GM19324 (cell line): ENCODE data around the gene SLC9A7.

ENCODE experiments used
- ATAC-seq: cut with Tn5 transposase; IDR thresholded peaks from one replicate; pipeline ENCODE4 v1.9.1; 2021; ENCODE audit warnings: mild to moderate bottlenecking, moderate library complexity; ENCODE audit not compliant: unreplicated experiment, low FRiP score

SLC9A7 gene

DNA sequence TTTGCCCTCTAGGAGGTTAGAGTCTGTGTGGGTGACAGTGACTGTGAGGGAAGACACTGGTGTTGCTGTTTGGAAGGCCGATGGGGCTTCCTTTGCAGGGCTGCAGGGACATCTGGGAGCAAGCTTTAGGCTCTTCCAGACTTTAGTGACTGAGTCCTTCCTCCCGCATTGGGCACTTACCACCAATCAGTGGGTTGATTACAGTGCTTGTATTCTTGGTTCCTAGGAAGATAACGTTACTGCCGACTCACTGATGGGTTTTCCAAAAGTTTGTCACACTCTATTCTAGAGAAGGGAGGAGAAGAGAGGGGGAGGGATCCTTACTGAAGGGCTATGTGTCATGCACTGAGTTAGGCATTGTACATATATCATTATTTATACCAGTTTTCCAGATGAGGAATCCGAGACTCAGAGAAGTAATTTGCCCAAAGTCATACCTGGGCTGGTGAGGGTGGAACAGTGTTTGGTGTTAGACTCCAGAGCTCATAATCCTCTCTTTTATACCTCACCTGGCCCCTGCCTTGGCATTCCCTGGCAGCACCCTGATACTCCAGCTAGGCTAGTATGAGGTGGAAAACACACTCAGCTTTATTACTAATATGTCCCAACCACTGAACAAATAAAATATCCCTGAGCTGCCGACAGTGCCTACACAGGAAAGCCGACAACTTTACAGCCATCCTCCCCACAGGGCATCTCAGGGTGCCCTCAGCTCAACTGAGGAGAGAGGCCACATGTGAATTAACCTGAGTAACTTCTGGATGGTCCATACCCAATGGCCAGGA, 181.5 kb downstream of the SLC9A7 start:
- ATAC-seq, result no peak

GRCh38 chrX:46576458-46576857, 182.5 kb downstream of the SLC9A7 start:
- ATAC-seq, result no peak

- ATAC-seq, result no peak
Measured at GRCh38 chrX:46575991-46576392, 182.9 kb downstream of the SLC9A7 start.

DNA sequence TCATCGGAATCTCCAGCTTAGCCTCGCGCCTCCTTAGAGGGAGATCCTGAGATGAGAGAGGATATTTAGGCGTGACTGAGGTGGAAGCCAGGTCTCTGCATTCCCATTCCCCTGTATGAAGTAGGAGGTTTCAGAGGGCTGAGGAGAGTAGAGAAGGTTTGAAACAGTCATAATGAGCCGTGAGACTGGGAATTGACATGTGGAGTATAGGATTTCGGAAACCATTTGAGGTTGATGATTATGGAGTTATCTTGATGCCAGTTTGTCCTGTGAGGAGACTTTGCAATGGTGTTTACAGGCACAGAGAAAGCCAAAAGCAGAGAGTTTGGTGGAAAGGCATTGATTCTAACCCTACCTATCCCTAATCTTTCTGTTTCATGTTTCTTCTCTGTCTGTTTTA, 183.3 kb downstream of the SLC9A7 start:
- no peak for ATAC-seq

- peak; percentile 11 for ATAC-seq
Measured at GRCh38 chrX:46574774-46575381, 184.0 kb downstream of the SLC9A7 start.

DNA sequence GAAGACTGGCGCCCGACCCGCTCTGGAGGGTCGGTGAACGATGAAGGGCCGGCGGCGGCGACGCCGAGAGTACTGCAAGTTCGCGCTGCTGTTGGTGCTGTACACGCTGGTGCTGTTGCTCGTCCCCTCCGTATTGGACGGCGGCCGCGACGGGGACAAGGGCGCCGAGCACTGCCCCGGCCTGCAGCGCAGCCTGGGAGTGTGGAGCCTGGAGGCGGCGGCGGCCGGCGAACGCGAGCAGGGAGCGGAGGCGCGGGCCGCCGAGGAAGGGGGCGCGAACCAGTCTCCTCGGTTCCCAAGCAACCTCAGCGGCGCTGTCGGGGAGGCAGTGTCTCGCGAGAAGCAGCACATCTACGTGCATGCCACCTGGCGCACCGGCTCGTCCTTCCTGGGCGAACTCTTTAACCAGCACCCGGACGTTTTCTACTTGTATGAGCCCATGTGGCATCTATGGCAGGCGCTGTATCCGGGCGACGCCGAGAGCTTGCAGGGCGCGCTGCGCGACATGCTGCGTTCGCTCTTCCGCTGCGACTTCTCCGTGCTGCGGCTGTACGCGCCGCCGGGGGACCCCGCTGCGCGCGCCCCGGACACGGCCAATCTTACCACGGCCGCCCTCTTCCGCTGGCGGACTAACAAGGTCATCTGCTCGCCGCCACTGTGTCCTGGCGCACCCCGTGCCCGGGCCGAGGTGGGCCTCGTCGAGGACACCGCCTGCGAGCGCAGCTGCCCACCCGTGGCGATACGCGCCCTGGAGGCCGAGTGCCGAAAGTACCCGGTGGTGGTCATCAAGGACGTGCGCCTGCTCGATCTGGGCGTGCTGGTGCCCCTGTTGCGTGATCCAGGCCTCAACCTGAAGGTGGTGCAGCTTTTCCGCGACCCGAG, 184.8 kb downstream of the SLC9A7 start:
- ATAC-seq, result peak; percentile 31

DNA sequence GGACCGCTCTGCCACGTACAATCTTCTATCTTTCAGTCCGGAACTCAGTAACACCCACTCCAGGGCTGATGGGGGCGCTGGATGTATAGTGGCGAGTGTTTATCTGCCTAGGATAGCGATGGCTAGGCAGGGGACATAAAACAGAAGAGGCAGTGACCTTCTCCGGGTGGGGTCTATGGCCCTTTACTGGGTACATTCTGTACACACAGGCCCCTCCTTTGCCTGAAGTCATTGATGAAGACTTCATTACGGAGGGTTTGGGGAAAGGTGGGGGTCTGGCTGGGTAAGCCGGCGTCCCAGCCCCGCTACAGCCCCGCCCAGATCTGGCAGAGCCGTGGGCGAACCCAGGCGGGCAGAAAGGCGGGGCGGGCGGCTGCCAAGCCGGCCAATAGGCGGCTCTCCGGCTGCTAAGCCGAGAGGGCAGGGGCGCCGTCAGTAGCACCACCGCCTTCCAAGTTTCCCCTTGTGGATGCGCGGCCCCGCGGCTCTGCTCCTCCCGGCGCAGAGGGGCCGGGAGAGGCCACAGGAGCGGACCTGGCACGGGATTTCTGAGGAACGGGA, 185.5 kb downstream of the SLC9A7 start, which contains the start of gene CHST7:
TSS of gene CHST7 (plus strand) at position 435 of the 561 bp plus-strand sequence. CDS start 167 bp downstream, outside the sequence.
- ATAC-seq, result peak; percentile 62

- no peak for ATAC-seq
Measured at GRCh38 chrX:46572340-46572936, 186.5 kb downstream of the SLC9A7 start.

- no peak for ATAC-seq
Measured at GRCh38 chrX:46571423-46572339, 187.2 kb downstream of the SLC9A7 start.

DNA sequence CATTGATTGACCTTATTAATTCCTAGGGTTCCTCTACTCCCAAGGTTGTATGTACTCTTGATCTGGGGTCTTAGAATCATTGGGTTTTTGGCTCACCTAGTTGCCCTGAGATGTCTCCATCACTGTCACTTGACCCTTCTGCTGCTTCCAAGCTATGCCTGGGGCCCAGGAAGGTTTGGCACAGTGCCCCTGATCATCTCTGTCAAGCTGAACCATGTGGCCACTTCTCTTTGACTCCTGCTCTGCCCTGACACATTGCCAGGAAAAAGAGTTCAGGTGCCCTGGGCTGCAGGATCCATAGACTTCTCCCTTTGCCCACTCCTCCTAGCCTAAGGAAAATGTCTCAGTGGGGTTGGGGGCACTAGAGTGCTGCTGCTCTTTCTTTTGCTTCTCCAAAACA, 189.3 kb downstream of the SLC9A7 start:
- no peak for ATAC-seq

GRCh38 chrX:46567388-46567787, 191.5 kb downstream of the SLC9A7 start:
- ATAC-seq, result no peak

- ATAC-seq, result peak; percentile 98
Measured at GRCh38 chrX:46561824-46562657, 196.9 kb downstream of the SLC9A7 start.

- ATAC-seq, result no peak
Measured at GRCh38 chrX:46559062-46559461, 199.9 kb downstream of the SLC9A7 start.

DNA sequence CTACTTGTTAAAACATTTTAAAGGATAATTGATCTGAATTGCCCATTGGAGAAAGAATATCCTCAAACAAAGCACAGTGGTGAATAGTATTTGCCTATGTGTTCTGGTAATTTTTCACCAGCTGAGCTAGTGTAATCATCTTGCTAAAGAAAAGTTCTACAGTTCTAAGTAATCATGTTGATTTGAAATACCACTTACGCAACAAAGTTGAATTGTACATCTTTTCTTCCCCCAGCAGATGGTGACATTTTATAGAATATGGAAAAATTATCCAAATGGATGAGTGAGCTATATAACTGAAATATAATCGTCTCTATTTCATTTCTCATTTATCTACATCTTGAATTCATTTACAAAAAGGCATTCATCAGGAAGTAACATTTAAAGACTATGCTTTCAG, 204.0 kb downstream of the SLC9A7 start:
- no peak for ATAC-seq

GRCh38 chrX:46553935-46554334, 205.0 kb downstream of the SLC9A7 start:
- ATAC-seq, result no peak

DNA sequence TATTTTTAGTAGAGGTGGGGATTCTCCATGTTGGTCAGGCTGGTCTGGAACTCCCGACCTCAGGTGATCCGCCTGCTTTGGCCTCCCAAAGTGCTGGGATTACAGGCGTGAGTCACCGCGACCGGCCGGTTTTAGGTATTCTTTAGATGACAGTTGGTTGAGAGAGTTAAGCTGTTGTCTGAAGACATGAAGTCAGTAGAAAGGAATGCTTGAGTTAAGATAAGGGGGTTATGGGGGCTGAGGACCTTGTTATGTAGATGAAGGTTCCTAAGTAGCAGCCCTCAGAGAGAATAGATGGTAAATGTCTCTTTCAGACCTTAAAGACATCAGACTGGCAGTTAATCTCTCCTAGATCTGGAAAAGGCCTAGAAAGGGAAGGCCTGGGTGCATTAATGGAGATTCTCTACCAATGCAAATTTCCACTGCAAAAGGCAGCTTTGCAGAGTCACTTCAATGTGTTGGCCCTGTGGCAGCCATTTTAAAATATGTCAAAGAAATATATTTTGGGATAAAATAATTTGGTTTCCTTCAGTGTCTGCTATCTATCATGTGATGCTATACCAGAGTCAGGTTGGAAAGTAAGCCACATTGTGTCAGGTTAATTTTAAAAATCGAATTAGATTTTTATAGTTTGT, 207.3 kb downstream of the SLC9A7 start:
- ATAC-seq, result no peak

DNA sequence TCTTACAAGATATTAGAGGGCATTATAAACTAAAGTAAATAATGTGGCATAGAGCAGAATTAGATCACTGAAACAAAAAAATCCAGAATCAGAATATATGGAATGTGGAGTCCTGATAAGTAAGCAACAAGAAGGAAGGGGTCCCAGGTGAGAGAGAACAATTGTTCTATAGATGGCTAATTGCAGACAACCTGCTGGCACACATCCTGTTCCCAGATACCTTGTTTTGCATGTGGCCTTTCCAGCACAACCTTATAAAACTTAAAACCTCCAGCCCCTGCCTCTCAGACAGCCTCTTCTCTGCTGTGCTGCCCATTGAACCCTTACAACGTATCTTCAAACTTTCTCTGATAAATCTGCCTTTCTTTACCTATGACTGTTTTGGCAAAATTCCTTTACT, 209.0 kb downstream of the SLC9A7 start:
- no peak for ATAC-seq
